Right lung (tissue), 5 donors: Measurements from ENCODE around the gene MPZ. TPM values are rescaled to one million over a fixed set of nuclear protein-coding genes. Genes with fewer than 3 reads are reported as not detected.
"Not testable (repeated sequence)": the region's sequence is repeated elsewhere in the genome, so short reads cannot be mapped to it uniquely, and the experiment has no call there.

Source experiments
- DNase-seq, 2 donors: peaks; one replicate each; pipeline ENCODE4 v3.0.0-alpha.2; 2013
- polyA plus RNA-seq, 5 donors: library from polyadenylated mRNA; unstranded; fragments of 120-200 nt; gene quantifications; one replicate each; pipeline versions ENCODE4 v1.2.1 to v1.2.3, GENCODE V29; 2013; ENCODE audit warnings: inconsistent platforms in 1 of 5, low replicate concordance in 1 of 5; ENCODE audit not compliant: insufficient read length in 5 of 5, insufficient read depth in 1 of 5

The MPZ gene
- polyA plus RNA-seq, 5 donors, result 2.6 to 4.7 (median 3.2) TPM

GRCh38 chr1:161258439-161259344 is 51.1 kb downstream of the MPZ start, which contains the start of gene PCP4L1:
Gene PCP4L1 (plus strand): TSS chr1:161258745. CDS start chr1:161258975, 230 bp downstream.
- peak; percentile 29 to 31 for DNase-seq

- DNase-seq, result not testable (repeated sequence)
These were observed 52.7 kb downstream of the MPZ start for GRCh38 chr1:161257109-161257508.

GRCh38 chr1:161255955-161256520 is 53.7 kb downstream of the MPZ start:
- DNase-seq, result not testable (repeated sequence)

- DNase-seq, result not testable (repeated sequence)
These were observed 54.5 kb downstream of the MPZ start for GRCh38 chr1:161255302-161255701.

Other genes with a start within 250 kb of the MPZ start
- gene ARHGAP30, start 240.1 kb downstream of the MPZ start, polyA plus RNA-seq, result 1 to 10 TPM; 2.8 to 4.7 (median 3.9) TPM
- 10 to 100 TPM in 2 of 5 donors, 1 to 10 TPM in 3; 7.3 to 11.9 (median 9.1) TPM for gene NECTIN4, start 220.4 kb downstream of the MPZ start, polyA plus RNA-seq
- gene KLHDC9, start 211.6 kb downstream of the MPZ start, polyA plus RNA-seq, result 1 to 10 TPM; 3.8 to 8.0 (median 5.2) TPM
- gene PFDN2, start 191.9 kb downstream of the MPZ start, polyA plus RNA-seq, result 10 to 100 TPM; 51.4 to 67.6 (median 53.5) TPM
- 10 to 100 TPM; 40.9 to 46.1 (median 42.5) TPM for gene NIT1, start 191.9 kb downstream of the MPZ start, polyA plus RNA-seq
- gene DEDD, start 177.3 kb downstream of the MPZ start, polyA plus RNA-seq, result 10 to 100 TPM; 49.2 to 56.6 (median 50.4) TPM
- gene UFC1, start 156.0 kb downstream of the MPZ start, polyA plus RNA-seq, result 100 to 1,000 TPM; 147 to 175 (median 155) TPM
- 10 to 100 TPM; 42.7 to 56.3 (median 49.4) TPM for gene USP21, start 150.5 kb downstream of the MPZ start, polyA plus RNA-seq
- gene PPOX, start 143.5 kb downstream of the MPZ start, polyA plus RNA-seq, result 10 to 100 TPM; 39.9 to 59.3 (median 45.1) TPM
- 10 to 100 TPM; 31.7 to 48.1 (median 41.5) TPM for gene B4GALT3, start 132.5 kb downstream of the MPZ start, polyA plus RNA-seq
- 1 to 10 TPM; 1.8 to 2.8 (median 2.2) TPM for gene ADAMTS4, start 110.9 kb downstream of the MPZ start, polyA plus RNA-seq
- 100 to 1,000 TPM; 146 to 165 (median 156) TPM for gene NDUFS2, start 107.6 kb downstream of the MPZ start, polyA plus RNA-seq
- gene FCER1G, start 94.7 kb downstream of the MPZ start, polyA plus RNA-seq, result 10 to 100 TPM; 14.3 to 23.8 (median 18.1) TPM
- gene APOA2, start 86.3 kb downstream of the MPZ start, polyA plus RNA-seq, result 10 to 100 TPM in 1 of 5 donors, not detected in 4; 59.7 TPM
- gene TOMM40L, start 83.9 kb downstream of the MPZ start, polyA plus RNA-seq, result 10 to 100 TPM; 10.1 to 12.4 (median 11.6) TPM
- gene NR1I3, start 71.8 kb downstream of the MPZ start, polyA plus RNA-seq, result under 1 TPM; 0.51 to 0.99 (median 0.88) TPM
- gene PCP4L1, start 51.2 kb downstream of the MPZ start, polyA plus RNA-seq, result 1 to 10 TPM in 2 of 5 donors, under 1 TPM in 3; 0.68 to 1.4 (median 0.91) TPM
- 100 to 1,000 TPM; 161 to 204 (median 179) TPM for gene SDHC, start 4.4 kb upstream of the MPZ start, polyA plus RNA-seq
- gene CFAP126, start 57.9 kb upstream of the MPZ start, polyA plus RNA-seq, result 10 to 100 TPM in 3 of 5 donors, 1 to 10 TPM in 2; 4.5 to 20.0 (median 14.6) TPM
- gene FCGR2A, start 195.5 kb upstream of the MPZ start, polyA plus RNA-seq, result 10 to 100 TPM; 13.3 to 18.6 (median 15.2) TPM
- 1 to 10 TPM in 2 of 5 donors, under 1 TPM in 3; 0.78 to 1.7 (median 0.88) TPM for gene HSPA6, start 214.6 kb upstream of the MPZ start, polyA plus RNA-seq
- gene FCGR3A, start 239.8 kb upstream of the MPZ start, polyA plus RNA-seq, result 1 to 10 TPM; 2.1 to 5.7 (median 3.9) TPM